Activated B cell treated with CpG ODN at 0.5 μM for 24 hours (primary cell): ENCODE results near the gene MAVS. TPM values are rescaled to one million over a fixed set of nuclear protein-coding genes. Genes with fewer than 3 reads are reported as not detected.

Source experiments
- ATAC-seq: fragments of 200-7000 bp; cut with Tn5 transposase; one replicate; pipeline ENCODE4 v1.10.0; 2021; ENCODE audit warnings: low read depth, mild to moderate bottlenecking, moderate library complexity
- CTCF ChIA-PET: fragments of 350-600 bp; sonication (Branson Sonifier 250); formaldehyde crosslinking; loops from one replicate; lab custom pipeline; 2021; ENCODE audit warnings: antibody characterized with exemption; lab: Charles Lee
- POLR2A ChIA-PET: fragments of 350-600 bp; sonication (Branson Sonifier 250); formaldehyde crosslinking; loops from one replicate; lab custom pipeline; 2021; ENCODE audit warnings: antibody characterized with exemption; lab: Charles Lee
- DNase-seq: peaks from one replicate; pipeline ENCODE4 v3.0.0; 2022
- H3K27ac Mint-ChIP-seq: one replicate; pipeline ENCODE4 v1.8.0; 2020; ENCODE audit warnings: mixed read lengths
- H3K27me3 Mint-ChIP-seq: one replicate; pipeline ENCODE4 v1.8.0; 2021; ENCODE audit warnings: mixed read lengths
- H3K36me3 Mint-ChIP-seq: one replicate; pipeline ENCODE4 v1.8.0; 2021; ENCODE audit warnings: low read depth, mixed read lengths
- H3K4me1 Mint-ChIP-seq: one replicate; pipeline ENCODE4 v1.8.0; 2021; ENCODE audit warnings: mixed read lengths
- H3K4me3 Mint-ChIP-seq: one replicate; pipeline ENCODE4 v1.8.0; 2020; ENCODE audit warnings: mild to moderate bottlenecking, mixed read lengths
- H3K9me3 Mint-ChIP-seq: one replicate; pipeline ENCODE4 v1.8.0; 2020; ENCODE audit warnings: mixed read lengths
- CTCF ChIP-seq: fragments of 200-600 bp; IDR thresholded peaks from one replicate; pipeline ENCODE4 v1.8.0; 2022; ENCODE audit warnings: antibody characterized with exemption, mild to moderate bottlenecking
- intact Hi-C: fragments of 100-400 bp; cut with micrococcal nuclease; formaldehyde crosslinking; loops from one replicate; pipeline ENCODE4 v1.15.1; 2024
- total RNA-seq: library from RNA; stranded (reverse); gene quantifications from 2 replicates; pipeline ENCODE4 v1.2.3, GENCODE V29; 2022

Gene MAVS
- total RNA-seq, 1 donor from 2014 or later = 39.7 TPM

GRCh38 chr20:3858689-3859088 lies 12.1 kb downstream of the MAVS start:
- ChIA-PET POLR2A (interaction anchor here (0.7 to 1.3 kb wide), 3 partner anchors 73 to 274 kb away, joined by 3 to 8 read pairs (median 4); partner anchors contain the start of gene ADISSP), CTCF (no interaction called here)
- no peak for DNase-seq
- no peak for ATAC-seq
- H3K4me3 Mint-ChIP-seq = no peak overlapping the region
- TF ChIP-seq CTCF = no peak
- H3K36me3 Mint-ChIP-seq = peaks cover 69% of the 10 kb centered on the region
- intact Hi-C loops = no loop called here
- H3K27me3 Mint-ChIP-seq = no peaks in the 10 kb centered on the region
- no peaks in the 10 kb centered on the region for H3K9me3 Mint-ChIP-seq
- peaks cover 14% of the 10 kb centered on the region for H3K4me1 Mint-ChIP-seq
- no peak overlapping the region for H3K27ac Mint-ChIP-seq

GRCh38 chr20:3861191-3861590 lies 14.6 kb downstream of the MAVS start:
- ChIA-PET CTCF (no interaction called here), POLR2A (no interaction called here)
- no peak for TF ChIP-seq CTCF
- no peak overlapping the region for H3K4me3 Mint-ChIP-seq
- no peaks in the 10 kb centered on the region for H3K9me3 Mint-ChIP-seq
- H3K4me1 Mint-ChIP-seq = peaks cover 11% of the 10 kb centered on the region
- ATAC-seq = no peak
- intact Hi-C loops = no loop called here
- H3K27me3 Mint-ChIP-seq = no peaks in the 10 kb centered on the region
- DNase-seq = no peak
- H3K36me3 Mint-ChIP-seq = peaks cover 80% of the 10 kb centered on the region
- no peak overlapping the region for H3K27ac Mint-ChIP-seq

GRCh38 chr20:3862333-3862732 lies 15.7 kb downstream of the MAVS start:
- TF ChIP-seq CTCF = no peak
- Mint-ChIP-seq H3K4me3 (no peak overlapping the region), H3K27ac (no peak overlapping the region), H3K4me1 (peaks cover 11% of the 10 kb centered on the region), H3K27me3 (no peaks in the 10 kb centered on the region), H3K9me3 (no peaks in the 10 kb centered on the region), H3K36me3 (peaks cover 85% of the 10 kb centered on the region)
- ATAC-seq (no peak), DNase-seq (no peak)
- ChIA-PET POLR2A (interaction anchor here (0.6 kb wide), 1 partner anchor 31 kb away, joined by 4 read pairs; no protein-coding TSS in a partner anchor), CTCF (no interaction called here)
- intact Hi-C loops = no loop called here

GRCh38 chr20:3863317-3863716 lies 16.7 kb downstream of the MAVS start:
- ATAC-seq = peak; percentile 64
- no peaks in the 10 kb centered on the region for H3K27me3 Mint-ChIP-seq
- no peak for DNase-seq
- POLR2A ChIA-PET = interaction anchor here (0.6 kb wide), 1 partner anchor 163 kb away, joined by 4 read pairs; no protein-coding TSS in a partner anchor
- H3K4me1 Mint-ChIP-seq = peaks cover 11% of the 10 kb centered on the region
- no peaks in the 10 kb centered on the region for H3K9me3 Mint-ChIP-seq
- no peak for TF ChIP-seq CTCF
- CTCF ChIA-PET = interaction anchor here (1.0 kb wide), 1 partner anchor 222 kb away, joined by 4 read pairs; no protein-coding TSS in a partner anchor
- no peak overlapping the region for H3K4me3 Mint-ChIP-seq
- H3K27ac Mint-ChIP-seq = no peak overlapping the region
- peaks cover 78% of the 10 kb centered on the region for H3K36me3 Mint-ChIP-seq
- intact Hi-C loops = no loop called here

- ChIA-PET CTCF (no interaction called here), POLR2A (interaction anchor here (0.5 kb wide), 1 partner anchor 103 kb away, joined by 4 read pairs; no protein-coding TSS in a partner anchor)
- Mint-ChIP-seq H3K36me3 (peaks cover 68% of the 10 kb centered on the region), H3K4me1 (peaks cover 11% of the 10 kb centered on the region), H3K27me3 (no peaks in the 10 kb centered on the region), H3K27ac (no peak overlapping the region), H3K9me3 (no peaks in the 10 kb centered on the region), H3K4me3 (no peak overlapping the region)
- TF ChIP-seq CTCF = no peak
- DNase-seq (no peak), ATAC-seq (no peak)
- intact Hi-C loops = no loop called here
These were observed 17.9 kb downstream of the MAVS start for GRCh38 chr20:3864518-3864917.
